ENCODE measurements around the gene TEX13A.

- TF ChIP-seq POLR2A (IDR thresholded peaks at IDR 0.05; ENCODE audit: low read depth, low read length) (no peak), POLR2AphosphoS5 (IDR thresholded peaks at IDR 0.05; ENCODE audit: low read depth, low read length) (no peak), PAX5 (IDR thresholded peaks at IDR 0.05; ENCODE audit: insufficient read depth, low read length, severe bottlenecking) (no peak), TAF1 (IDR thresholded peaks at IDR 0.05; ENCODE audit: low read depth, low read length) (no peak), SPI1 (IDR thresholded peaks at IDR 0.05; ENCODE audit: low read depth, low read length) (no peak), POU2F2 (IDR thresholded peaks at IDR 0.05; ENCODE audit: low read depth, low read length) (no peak)
Observed at GRCh38 chrX:105210258-105210657, 10.2 kb downstream of the TEX13A start.

Data from GM12891 (cell line).